Keratinocyte (primary cell): ENCODE results near the gene CCR9. TPM values are rescaled to one million over a fixed set of nuclear protein-coding genes. Genes with fewer than 3 reads are reported as not detected.

Source experiments
- DNase-seq: peaks from one replicate; pipeline ENCODE4 v3.0.0-alpha.2; 2011; ENCODE audit warnings: low read depth, missing footprints, low spot score
- FAIRE-seq: peaks from 2 replicates; lab custom pipeline; 2011; peaks lifted over from hg19 to GRCh38; lab: Jason Lieb, UNC
- H2AFZ ChIP-seq: 2 replicates; pipeline ENCODE4 v1.6.0; 2012; ENCODE audit warnings: low read length, control low read depth, inconsistent platforms; ENCODE audit not compliant: control insufficient read depth
- H3K27ac ChIP-seq: 2 replicates; pipeline ENCODE4 v1.5.1; 2011; ENCODE audit warnings: low read length; ENCODE audit not compliant: control insufficient read depth, insufficient read depth
- H3K27me3 ChIP-seq: 3 replicates; pipeline ENCODE4 v1.6.0; 2011; ENCODE audit warnings: low read length; ENCODE audit not compliant: control insufficient read depth, insufficient read depth; ENCODE audit errors: extremely low read depth
- H3K36me3 ChIP-seq, 2 experiments: 2 replicates in 1 of 2; 3 replicates in 1 of 2; pipeline ENCODE4 v1.5.1; 2011; ENCODE audit warnings: low read length in 2 of 2, mild to moderate bottlenecking in 1 of 2; ENCODE audit not compliant: control insufficient read depth in 2 of 2, insufficient read depth in 2 of 2; ENCODE audit errors: extremely low read depth in 1 of 2
- H3K4me1 ChIP-seq: 3 replicates; pipeline ENCODE4 v1.5.1; 2011; ENCODE audit warnings: low read length; ENCODE audit not compliant: control insufficient read depth, insufficient read depth; ENCODE audit errors: extremely low read depth
- H3K4me2 ChIP-seq: 3 replicates; pipeline ENCODE4 v1.6.0; 2011; ENCODE audit warnings: low read depth, low read length; ENCODE audit not compliant: control insufficient read depth, insufficient read depth; ENCODE audit errors: extremely low read depth
- H3K4me3 ChIP-seq, 3 experiments: fragments of 200-600 bp in 1 of 3; sonication (generic) in 1 of 3; 2 replicates in 2 of 3; 3 replicates in 1 of 3; pipeline ENCODE4 v1.5.1; 2011 to 2016; ENCODE audit warnings: low read length in 3 of 3, mild to moderate bottlenecking in 3 of 3, control low read depth in 2 of 3, inconsistent platforms in 1 of 3, low read depth in 1 of 3, mixed read lengths in 1 of 3, mixed run types in 1 of 3, moderate library complexity in 1 of 3; ENCODE audit not compliant: control insufficient read depth in 2 of 3, insufficient read depth in 2 of 3; ENCODE audit errors: extremely low read depth in 1 of 3
- H3K79me2 ChIP-seq: 2 replicates; pipeline ENCODE4 v1.6.0; 2012; ENCODE audit warnings: low read length; ENCODE audit not compliant: control insufficient read depth, insufficient read depth
- H3K9ac ChIP-seq: 3 replicates; pipeline ENCODE4 v1.6.0; 2011; ENCODE audit warnings: low read length; ENCODE audit not compliant: control insufficient read depth, insufficient read depth; ENCODE audit errors: extremely low read depth
- H3K9me1 ChIP-seq: 3 replicates; pipeline ENCODE4 v1.6.0; 2011; ENCODE audit warnings: low read length; ENCODE audit not compliant: control insufficient read depth, insufficient read depth; ENCODE audit errors: extremely low read depth
- H3K9me3 ChIP-seq: 2 replicates; pipeline ENCODE4 v1.5.1; 2012; ENCODE audit warnings: low read depth, low read length; ENCODE audit not compliant: control insufficient read depth
- H4K20me1 ChIP-seq: 3 replicates; pipeline ENCODE4 v1.6.0; 2011; ENCODE audit warnings: low read length; ENCODE audit not compliant: control insufficient read depth, insufficient read depth; ENCODE audit errors: extremely low read depth
- EZH2 ChIP-seq: IDR thresholded peaks from one replicate; pipeline ENCODE4 v1.6.1; 2012; ENCODE audit warnings: inconsistent platforms, mild to moderate bottlenecking, low read length, moderate library complexity
- dilution Hi-C: fragments of 300-500 bp; cut with MboI; formaldehyde crosslinking; loops from one replicate; pipeline ENCODE4 v1.7.0; 2020; ENCODE audit warnings: low sequenced_read_pairs; ENCODE audit not compliant: extremely low pct_ligation_motif_present
- polyA plus RNA-seq, 5 experiments: library from polyadenylated mRNA; depleted of rRNA in 3 of 5; stranded (reverse) in 3 of 5; stranded (forward) in 1 of 5; unstranded in 1 of 5; fragments of >200 nt; gene quantifications; 1 replicate in 1 of 5; 2 replicates in 3 of 5; 3 replicates in 1 of 5; pipeline versions ENCODE4 v1.2.1 to v1.2.3, GENCODE V29; 2011 to 2012; ENCODE audit warnings: missing spikeins in 2 of 5, low read depth in 1 of 5, low replicate concordance in 1 of 5
- TF ChIP-seq, protein P1 (sequence below), 3 experiments: IDR thresholded peaks in 1 of 3; conservative IDR thresholded peaks in 1 of 3; optimal IDR thresholded peaks in 1 of 3; 2 replicates in 2 of 3; 3 replicates in 1 of 3; pipeline versions ENCODE3 to v1.5.1; 2011; ENCODE audit warnings: low read length in 3 of 3, mild to moderate bottlenecking in 3 of 3, moderate library complexity in 2 of 3, control low read depth in 1 of 3, inconsistent platforms in 1 of 3; ENCODE audit not compliant: insufficient read depth in 2 of 3; ENCODE audit errors: extremely low read depth in 1 of 3

The CCR9 gene
- polyA plus RNA-seq, 1 donor (not counting 4 experiments of a cell fraction or from before 2014, with no cell fraction given), result not detected

DNA sequence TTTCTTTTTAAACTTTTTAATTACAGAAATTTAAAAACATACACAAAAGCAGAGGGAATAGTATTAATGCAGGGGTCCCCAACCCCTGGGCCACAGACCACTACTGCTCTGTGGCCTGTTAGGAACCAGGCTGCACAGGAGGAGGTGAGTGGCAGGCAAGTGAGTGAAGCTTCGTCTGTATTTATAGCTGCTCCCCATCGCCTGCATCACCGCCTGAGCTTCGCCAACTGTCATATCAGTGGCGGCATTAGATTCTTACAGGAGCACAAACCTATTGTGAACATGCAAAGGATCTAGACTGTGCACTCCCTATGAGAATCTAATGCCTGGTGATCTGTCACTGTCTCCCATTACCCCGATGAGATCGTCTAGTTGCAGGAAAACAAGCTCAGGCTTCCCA lies 22.4 kb downstream of the CCR9 start:
- H2AFZ ChIP-seq, result no peak overlapping the region
- no peak overlapping the region for H3K4me2 ChIP-seq
- H3K9me3 ChIP-seq, result peaks cover 1% of the 10 kb centered on the region
- H3K27me3 ChIP-seq, result peaks cover 6% of the 10 kb centered on the region
- H3K4me1 ChIP-seq, result no peaks in the 10 kb centered on the region
- H3K27ac ChIP-seq, result no peak overlapping the region
- H3K9me1 ChIP-seq, result no peaks in the 10 kb centered on the region
- TF ChIP-seq EZH2, result no peak
- TF ChIP-seq, protein P1, sequence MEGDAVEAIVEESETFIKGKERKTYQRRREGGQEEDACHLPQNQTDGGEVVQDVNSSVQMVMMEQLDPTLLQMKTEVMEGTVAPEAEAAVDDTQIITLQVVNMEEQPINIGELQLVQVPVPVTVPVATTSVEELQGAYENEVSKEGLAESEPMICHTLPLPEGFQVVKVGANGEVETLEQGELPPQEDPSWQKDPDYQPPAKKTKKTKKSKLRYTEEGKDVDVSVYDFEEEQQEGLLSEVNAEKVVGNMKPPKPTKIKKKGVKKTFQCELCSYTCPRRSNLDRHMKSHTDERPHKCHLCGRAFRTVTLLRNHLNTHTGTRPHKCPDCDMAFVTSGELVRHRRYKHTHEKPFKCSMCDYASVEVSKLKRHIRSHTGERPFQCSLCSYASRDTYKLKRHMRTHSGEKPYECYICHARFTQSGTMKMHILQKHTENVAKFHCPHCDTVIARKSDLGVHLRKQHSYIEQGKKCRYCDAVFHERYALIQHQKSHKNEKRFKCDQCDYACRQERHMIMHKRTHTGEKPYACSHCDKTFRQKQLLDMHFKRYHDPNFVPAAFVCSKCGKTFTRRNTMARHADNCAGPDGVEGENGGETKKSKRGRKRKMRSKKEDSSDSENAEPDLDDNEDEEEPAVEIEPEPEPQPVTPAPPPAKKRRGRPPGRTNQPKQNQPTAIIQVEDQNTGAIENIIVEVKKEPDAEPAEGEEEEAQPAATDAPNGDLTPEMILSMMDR (optimal IDR thresholded peaks at IDR 0.05 in 1 of 3, IDR thresholded peaks at IDR 0.05 in 1 of 3, conservative IDR thresholded peaks at IDR 0.05 in 1 of 3; ENCODE audit: extremely low read depth in 1 of 3, insufficient read depth in 2 of 3, low read length in 3 of 3), result no peak
- no peaks in the 10 kb centered on the region for H4K20me1 ChIP-seq
- no peak for FAIRE-seq
- no peaks in the 10 kb centered on the region for H3K79me2 ChIP-seq
- H3K36me3 ChIP-seq, result no peaks in the 10 kb centered on the region
- DNase-seq, result no peak
- no peak overlapping the region for H3K4me3 ChIP-seq
- no peak overlapping the region for H3K9ac ChIP-seq
- dilution Hi-C loops, result no loop called here

DNA sequence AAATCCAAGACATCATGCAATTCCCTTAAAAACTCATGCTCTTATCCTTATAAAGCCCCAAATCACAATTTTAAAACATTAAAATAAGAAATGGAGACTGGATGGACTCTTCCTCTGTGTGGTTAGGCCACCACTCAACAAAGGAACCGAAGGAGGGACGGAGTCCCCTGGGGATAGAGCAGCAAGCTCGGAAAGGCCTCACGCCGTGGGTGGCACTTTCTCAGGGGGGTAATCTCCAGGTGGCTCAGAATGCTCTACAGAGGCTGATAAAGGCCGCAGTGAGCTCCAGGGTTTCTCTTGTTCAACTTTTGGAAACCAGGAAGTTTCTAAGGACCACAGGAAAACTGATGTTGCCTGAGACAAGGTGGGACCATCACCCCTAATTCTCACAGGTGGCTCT lies 23.2 kb downstream of the CCR9 start:
- DNase-seq, result no peak
- no peak for FAIRE-seq
- Histone ChIP-seq H3K27ac (no peak overlapping the region), H3K36me3 (no peaks in the 10 kb centered on the region), H3K4me2 (no peak overlapping the region), H3K27me3 (peaks cover 7% of the 10 kb centered on the region), H3K4me1 (no peaks in the 10 kb centered on the region), H3K9ac (no peak overlapping the region), H3K4me3 (no peak overlapping the region), H3K9me3 (peaks cover 1% of the 10 kb centered on the region), H3K9me1 (no peaks in the 10 kb centered on the region), H2AFZ (no peak overlapping the region), H3K79me2 (no peaks in the 10 kb centered on the region), H4K20me1 (no peaks in the 10 kb centered on the region)
- TF ChIP-seq, protein P1 (optimal IDR thresholded peaks at IDR 0.05 in 1 of 3, IDR thresholded peaks at IDR 0.05 in 1 of 3, conservative IDR thresholded peaks at IDR 0.05 in 1 of 3; ENCODE audit: extremely low read depth in 1 of 3, insufficient read depth in 2 of 3, low read length in 3 of 3), result no peak
- TF ChIP-seq EZH2, result no peak
- dilution Hi-C loops, result no loop called here
